Vagina (tissue), 2 donors: Measurements from ENCODE around the gene F3.

ENCODE experiments used
- POLR2A ChIP-seq, 2 donors: fragments of 450-650 bp; IDR thresholded peaks; one replicate each; pipeline ENCODE4 v1.6.1; 2017; ENCODE audit warnings: antibody characterized with exemption in 2 of 2, mild to moderate bottlenecking in 2 of 2, moderate library complexity in 2 of 2
- POLR2AphosphoS5 ChIP-seq, 2 donors: sonication (generic); formaldehyde crosslinking; IDR thresholded peaks; one replicate each; pipeline ENCODE4 v1.9.0; 2017; ENCODE audit warnings: antibody characterized with exemption in 2 of 2, mild to moderate bottlenecking in 2 of 2, low read depth in 1 of 2; ENCODE audit not compliant: insufficient read depth in 1 of 2
- TF ChIP-seq, protein P1 (sequence below), 3 experiments: fragments of 450-650 bp in 2 of 3; fragments of 200-600 bp in 1 of 3; sonication (generic) in 1 of 3; IDR thresholded peaks; one replicate each; pipeline ENCODE4 v1.5.1; 2017 to 2019; ENCODE audit warnings: antibody characterized with exemption in 3 of 3, mild to moderate bottlenecking in 2 of 3, moderate library complexity in 2 of 3

- TF ChIP-seq POLR2AphosphoS5 (IDR thresholded peaks at IDR 0.05; ENCODE audit: insufficient read depth in 1 of 2, low read depth in 1 of 2), result no peak
- no peak for TF ChIP-seq POLR2A (IDR thresholded peaks at IDR 0.05)
- TF ChIP-seq, protein P1, sequence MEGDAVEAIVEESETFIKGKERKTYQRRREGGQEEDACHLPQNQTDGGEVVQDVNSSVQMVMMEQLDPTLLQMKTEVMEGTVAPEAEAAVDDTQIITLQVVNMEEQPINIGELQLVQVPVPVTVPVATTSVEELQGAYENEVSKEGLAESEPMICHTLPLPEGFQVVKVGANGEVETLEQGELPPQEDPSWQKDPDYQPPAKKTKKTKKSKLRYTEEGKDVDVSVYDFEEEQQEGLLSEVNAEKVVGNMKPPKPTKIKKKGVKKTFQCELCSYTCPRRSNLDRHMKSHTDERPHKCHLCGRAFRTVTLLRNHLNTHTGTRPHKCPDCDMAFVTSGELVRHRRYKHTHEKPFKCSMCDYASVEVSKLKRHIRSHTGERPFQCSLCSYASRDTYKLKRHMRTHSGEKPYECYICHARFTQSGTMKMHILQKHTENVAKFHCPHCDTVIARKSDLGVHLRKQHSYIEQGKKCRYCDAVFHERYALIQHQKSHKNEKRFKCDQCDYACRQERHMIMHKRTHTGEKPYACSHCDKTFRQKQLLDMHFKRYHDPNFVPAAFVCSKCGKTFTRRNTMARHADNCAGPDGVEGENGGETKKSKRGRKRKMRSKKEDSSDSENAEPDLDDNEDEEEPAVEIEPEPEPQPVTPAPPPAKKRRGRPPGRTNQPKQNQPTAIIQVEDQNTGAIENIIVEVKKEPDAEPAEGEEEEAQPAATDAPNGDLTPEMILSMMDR (IDR thresholded peaks at IDR 0.05), result no peak
Observed at GRCh38 chr1:94519351-94519750, 22.2 kb downstream of the F3 start.
